Measurements from ENCODE around the gene ATF1. TPM values are rescaled to one million over a fixed set of nuclear protein-coding genes. Genes with fewer than 3 reads are reported as not detected.
A peak's percentile ranks its signal among the peaks of the same experiment; 100 is the strongest.
"Not testable (repeated sequence)": the region's sequence is repeated elsewhere in the genome, so short reads cannot be mapped to it uniquely, and the experiment has no call there.

ATF1 gene
- total RNA-seq, 1 experiment from 2014 or later: 58.6 TPM

DNA sequence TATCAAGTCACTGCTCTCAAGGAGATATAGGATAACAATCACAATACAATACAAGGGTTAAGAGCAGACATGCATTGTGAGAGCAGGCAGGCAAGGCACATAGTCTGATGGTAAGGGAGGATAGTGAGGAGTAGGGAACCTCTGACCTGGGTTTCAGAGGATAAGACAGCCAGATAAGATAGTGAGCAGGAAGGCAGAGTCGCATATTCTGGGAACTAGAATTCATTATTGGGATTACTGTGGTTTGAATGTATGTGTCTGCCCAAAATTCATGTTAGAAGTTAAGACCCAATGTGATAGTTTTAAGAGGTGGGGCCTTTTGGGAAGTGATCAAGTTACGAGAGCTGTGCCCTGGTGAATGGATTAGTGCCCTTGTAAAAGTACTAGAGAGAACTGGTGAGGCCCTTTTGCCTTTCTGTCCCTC is 14.4 kb upstream of the ATF1 start:
- in situ Hi-C loops (cut with HindIII; ENCODE audit: low pct_unique_long_range_greater_than_20kb, low sequenced_read_pairs): no loop called here
- no peak for DNase-seq (ENCODE audit: low read depth)

DNA sequence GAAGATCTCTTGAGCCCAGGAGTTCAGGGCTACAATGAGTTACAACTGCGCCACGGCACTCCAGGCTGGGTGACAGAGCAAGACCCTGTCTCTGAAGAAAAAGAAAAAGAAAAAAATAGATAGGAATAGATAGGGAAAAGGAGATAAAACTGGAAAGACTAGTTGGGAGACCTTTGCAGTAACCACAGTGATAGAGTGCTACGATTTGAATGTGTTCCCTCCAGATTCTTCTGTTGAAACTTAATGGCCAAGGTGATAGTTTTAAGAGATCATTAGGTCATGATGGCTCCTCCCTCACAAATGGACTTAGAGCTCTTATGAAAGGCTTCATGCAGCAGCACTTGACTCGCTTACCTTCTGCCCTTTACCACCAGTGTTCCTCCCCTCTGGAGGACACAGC is 13.5 kb upstream of the ATF1 start:
- in situ Hi-C loops (cut with HindIII; ENCODE audit: low pct_unique_long_range_greater_than_20kb, low sequenced_read_pairs): no loop called here
- no peak for DNase-seq (ENCODE audit: low read depth)

DNA sequence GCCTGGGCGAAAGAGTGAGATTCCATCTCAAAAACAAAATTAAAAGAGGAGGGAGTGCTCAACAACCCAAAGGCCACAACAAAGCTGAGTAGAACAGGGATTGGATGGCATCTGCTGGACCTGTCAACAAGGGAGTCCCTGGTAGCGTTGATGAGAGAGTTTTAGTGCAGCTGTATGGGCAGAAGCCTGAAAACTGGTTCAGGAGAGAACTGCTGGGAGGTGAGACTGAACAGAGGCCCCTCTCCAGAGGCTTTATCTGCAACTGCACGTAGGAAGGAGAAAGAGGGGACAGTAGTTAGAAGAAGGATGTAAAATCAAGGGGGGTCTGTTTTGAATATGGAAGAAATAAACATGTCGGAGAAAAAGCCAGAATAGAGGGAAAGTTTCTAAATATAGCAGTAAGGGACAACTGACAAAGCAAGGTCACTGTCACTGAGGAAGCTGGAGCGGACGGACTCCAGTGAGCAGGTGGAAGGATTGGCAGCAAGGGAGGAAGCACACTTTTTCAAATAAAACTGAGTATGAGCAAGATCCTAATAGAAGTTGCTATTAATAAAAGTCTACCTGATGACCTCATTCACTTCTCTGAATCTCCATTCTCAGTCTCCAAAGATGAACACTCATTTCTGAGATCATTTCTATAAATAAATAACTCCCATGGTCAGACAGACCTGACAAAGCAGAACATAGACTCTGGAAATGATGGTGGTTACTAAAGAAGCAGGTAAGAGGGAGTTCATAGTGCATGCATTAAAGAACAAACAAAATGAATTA is 11.8 kb upstream of the ATF1 start:
- in situ Hi-C loops (cut with HindIII; ENCODE audit: low pct_unique_long_range_greater_than_20kb, low sequenced_read_pairs): no loop called here
- DNase-seq (ENCODE audit: low read depth): peak; percentile 38

DNA sequence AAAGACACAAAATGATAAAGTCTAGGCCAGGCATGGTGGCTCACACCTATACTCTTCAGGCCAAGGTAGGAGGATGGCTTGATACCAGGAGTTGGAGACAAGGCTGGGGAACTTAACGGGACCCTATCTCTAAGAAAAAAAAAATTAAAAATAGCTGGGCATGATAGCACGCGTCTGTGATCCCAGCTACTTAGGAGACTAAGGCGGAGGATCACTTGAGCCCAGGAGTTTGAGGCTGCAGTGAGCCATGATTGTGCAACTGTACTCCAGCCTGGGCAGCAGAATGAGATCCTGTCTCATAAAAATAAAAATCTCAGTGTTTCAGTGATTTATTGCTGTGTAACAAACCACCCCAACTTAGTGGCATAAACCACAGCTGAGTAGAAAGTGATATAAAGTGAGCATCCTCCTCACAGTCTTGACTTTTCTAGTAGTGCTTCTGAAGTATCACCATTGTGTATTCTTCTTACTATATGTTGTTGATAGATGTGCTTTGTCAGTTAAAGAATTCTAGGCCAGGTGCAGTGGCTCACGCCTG is 10.6 kb upstream of the ATF1 start:
- no peak for DNase-seq (ENCODE audit: low read depth)
- in situ Hi-C loops (cut with HindIII; ENCODE audit: low pct_unique_long_range_greater_than_20kb, low sequenced_read_pairs): no loop called here

DNA sequence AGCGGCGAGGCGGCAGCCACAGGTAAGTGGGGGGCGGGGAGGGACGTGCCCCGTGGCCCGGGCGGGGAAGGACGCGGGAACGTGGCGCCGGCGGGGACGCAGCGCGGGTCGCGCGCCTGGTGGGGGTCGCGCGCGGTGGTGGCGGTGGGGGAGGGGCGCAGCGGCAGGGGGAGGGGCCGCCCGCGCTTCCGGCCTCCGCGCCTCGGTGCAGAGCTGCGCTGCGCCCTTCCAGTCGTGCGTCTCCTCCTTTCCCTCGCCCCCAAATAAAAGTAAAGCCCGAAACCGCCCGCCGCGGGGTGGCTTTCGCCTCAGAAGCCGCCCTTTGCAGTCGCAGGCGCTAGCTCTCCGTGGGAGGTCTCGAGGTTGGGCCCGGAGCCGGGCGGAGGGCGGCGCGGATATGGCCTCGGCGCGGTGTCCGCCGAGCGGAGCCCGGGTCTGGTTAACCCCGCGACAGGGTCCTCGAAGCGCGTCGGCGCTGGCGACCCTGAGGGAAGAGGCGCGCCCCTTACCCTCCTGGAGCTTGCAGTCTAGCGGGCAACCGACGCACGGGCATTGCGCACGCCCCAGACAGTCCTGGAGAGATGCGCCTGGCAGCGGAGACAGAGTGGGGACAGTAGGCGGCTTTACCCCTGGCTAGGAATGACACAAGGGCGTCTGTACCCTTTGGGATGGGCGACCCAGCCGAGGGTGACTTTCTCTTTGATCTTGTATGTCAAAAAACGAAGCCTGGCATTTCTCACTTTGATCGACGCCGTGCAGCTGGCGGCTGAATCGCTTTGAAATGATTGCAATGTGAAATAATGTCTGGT is 589 bp downstream of the ATF1 start:
- DNase-seq (ENCODE audit: low read depth): peak; percentile 71
- in situ Hi-C loops (cut with HindIII; ENCODE audit: low pct_unique_long_range_greater_than_20kb, low sequenced_read_pairs): no loop called here

- peak; percentile 72 for DNase-seq (ENCODE audit: low read depth)
- in situ Hi-C loops (cut with HindIII; ENCODE audit: low pct_unique_long_range_greater_than_20kb, low sequenced_read_pairs): no loop called here
Observed at GRCh38 chr12:50765095-50765911, 1.4 kb downstream of the ATF1 start.

- DNase-seq (ENCODE audit: low read depth): no peak
- in situ Hi-C loops (cut with HindIII; ENCODE audit: low pct_unique_long_range_greater_than_20kb, low sequenced_read_pairs): no loop called here
Observed at GRCh38 chr12:50768391-50768790, 4.5 kb downstream of the ATF1 start.

- DNase-seq (ENCODE audit: low read depth); in situ Hi-C loops (cut with HindIII; ENCODE audit: low pct_unique_long_range_greater_than_20kb, low sequenced_read_pairs): not testable (repeated sequence)
Observed at GRCh38 chr12:50768813-50769212, 4.9 kb downstream of the ATF1 start.

DNA sequence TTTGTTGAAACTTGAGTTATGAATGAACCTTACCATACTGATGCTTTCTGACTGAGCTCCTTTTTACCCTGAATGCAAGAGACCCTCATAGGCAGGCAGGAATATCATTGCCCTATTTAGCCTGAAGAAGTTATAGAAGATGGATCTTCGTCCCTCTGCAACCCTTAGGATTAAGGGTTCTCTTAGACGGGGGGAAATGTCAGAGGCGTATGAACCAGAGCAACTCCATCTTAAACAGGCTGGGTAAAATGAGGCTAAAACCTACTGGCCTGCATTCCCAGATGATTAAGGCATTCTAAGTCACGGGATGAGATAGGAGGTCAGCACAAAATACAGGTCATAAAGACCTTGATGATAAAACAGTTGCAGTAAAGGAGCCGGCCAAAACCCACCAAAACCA is 7.5 kb downstream of the ATF1 start:
- in situ Hi-C loops (cut with HindIII; ENCODE audit: low pct_unique_long_range_greater_than_20kb, low sequenced_read_pairs): no loop called here

GRCh38 chr12:50772470-50772869 is 8.6 kb downstream of the ATF1 start:
- in situ Hi-C loops (cut with HindIII; ENCODE audit: low pct_unique_long_range_greater_than_20kb, low sequenced_read_pairs): no loop called here
- DNase-seq (ENCODE audit: low read depth): no peak

More for the DNA sequence above, 7.5 kb downstream of the ATF1 start:
- no peak for DNase-seq (ENCODE audit: low read depth)

GRCh38 chr12:50772877-50773276 is 9.0 kb downstream of the ATF1 start:
- no peak for DNase-seq (ENCODE audit: low read depth)
- in situ Hi-C loops (cut with HindIII; ENCODE audit: low pct_unique_long_range_greater_than_20kb, low sequenced_read_pairs): no loop called here

- in situ Hi-C loops (cut with HindIII; ENCODE audit: low pct_unique_long_range_greater_than_20kb, low sequenced_read_pairs): no loop called here
- DNase-seq (ENCODE audit: low read depth): no peak
Observed at GRCh38 chr12:50775251-50775650, 11.3 kb downstream of the ATF1 start.

DNA sequence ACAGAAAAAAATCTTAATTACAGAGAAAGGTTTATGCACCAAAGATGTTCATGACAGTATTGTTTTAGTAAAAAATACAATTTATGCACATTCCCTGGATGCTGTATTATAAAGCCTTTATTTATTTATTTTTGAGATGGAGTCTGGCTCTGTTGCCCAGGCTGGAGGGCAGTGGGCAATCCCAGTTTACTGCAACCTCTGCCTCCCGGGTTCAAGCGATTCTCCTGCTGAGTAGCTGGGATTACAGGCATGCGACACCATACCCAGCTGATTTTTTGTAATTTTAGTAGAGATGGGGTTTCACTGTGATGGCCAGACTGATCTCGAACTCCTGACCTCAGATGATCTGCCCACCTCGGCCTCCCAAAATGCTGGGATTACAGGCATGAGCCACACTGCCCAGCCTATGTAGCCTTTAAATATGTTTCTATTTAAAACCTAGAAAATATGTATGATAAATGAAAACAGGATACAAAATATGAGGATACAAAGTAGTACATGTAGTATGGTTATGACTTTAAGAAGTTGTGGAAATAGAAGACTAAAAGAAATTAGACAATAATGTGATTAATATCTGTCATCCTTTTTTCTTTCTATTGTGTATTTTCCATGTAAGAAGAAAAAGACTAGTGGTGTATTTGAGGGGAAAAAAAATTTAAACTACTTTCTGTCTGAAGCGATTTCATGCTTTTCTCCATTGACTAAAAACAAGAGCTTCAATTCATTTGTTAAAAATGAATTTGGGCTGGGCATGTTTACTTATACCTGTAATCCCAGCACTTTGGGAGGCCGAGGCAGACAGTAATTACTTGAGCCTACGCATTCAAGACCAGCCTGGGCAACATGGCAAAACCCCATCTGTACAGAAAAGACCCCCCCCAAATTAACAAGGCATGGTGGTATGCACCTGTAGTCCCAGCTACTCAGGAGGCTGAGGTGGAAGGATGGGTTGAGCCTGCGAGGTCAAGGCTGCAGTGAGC is 13.1 kb downstream of the ATF1 start:
- no peak for DNase-seq (ENCODE audit: low read depth)
- in situ Hi-C loops (cut with HindIII; ENCODE audit: low pct_unique_long_range_greater_than_20kb, low sequenced_read_pairs): no loop called here

DNA sequence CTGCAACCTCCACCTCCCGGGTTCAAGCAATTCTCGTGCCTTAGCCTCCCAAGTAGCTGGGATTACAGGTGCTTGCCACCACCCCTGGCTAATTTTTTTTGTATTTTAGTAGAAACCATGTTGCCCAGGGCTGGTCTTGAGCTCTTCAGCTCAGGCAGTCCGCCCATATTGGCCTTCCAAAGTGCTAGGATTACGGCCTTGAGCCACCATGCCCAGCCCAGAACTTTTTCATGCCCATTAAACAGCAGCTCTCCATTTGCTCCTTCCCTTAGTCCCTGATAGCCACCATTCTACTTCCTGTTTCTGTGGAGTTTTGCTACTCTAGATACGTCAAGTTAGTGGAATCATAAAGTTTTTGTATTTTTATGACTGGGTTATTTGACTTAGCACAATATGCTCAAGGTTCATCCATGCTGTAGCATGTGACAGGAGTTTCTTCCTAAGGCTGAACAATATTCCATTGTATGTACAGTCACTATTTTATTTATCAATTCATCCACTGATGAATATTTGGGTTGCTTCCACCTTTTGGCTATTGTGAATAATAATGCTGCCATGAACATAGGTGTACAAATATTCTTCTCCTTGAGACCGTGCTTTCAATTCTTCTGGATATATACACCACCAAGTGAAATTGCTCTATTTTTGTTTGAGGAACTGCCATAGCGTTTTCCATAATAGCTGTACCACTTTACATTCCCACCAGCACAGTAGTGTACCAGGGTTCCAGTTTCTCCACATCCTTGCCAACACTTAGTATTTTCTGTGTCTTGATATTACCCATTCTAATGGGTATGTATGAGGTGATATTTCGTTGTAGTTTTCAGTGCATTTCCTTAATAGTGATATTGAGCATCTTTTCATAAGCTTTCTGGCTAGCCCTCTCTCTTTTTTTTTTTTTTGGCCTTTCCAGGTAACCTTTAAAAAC is 15.0 kb downstream of the ATF1 start:
- in situ Hi-C loops (cut with HindIII; ENCODE audit: low pct_unique_long_range_greater_than_20kb, low sequenced_read_pairs): no loop called here
- no peak for DNase-seq (ENCODE audit: low read depth)

DNA sequence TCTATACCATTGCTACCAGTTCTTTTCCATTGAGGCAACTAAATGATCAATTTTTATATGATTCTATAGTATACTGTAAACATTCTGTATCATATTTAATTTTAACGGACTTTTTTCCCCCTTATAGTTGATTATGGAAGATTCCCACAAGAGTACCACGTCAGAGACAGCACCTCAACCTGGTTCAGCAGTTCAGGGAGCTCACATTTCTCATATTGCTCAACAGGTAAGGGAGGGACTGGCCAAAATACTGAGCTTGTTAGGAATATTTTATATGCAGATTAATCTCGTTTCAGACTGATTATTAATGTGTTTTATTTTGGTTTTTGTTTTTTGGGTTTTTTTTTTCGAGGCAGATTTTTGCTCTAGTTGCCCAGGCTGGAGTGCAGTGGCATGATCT is 16.1 kb downstream of the ATF1 start:
- in situ Hi-C loops (cut with HindIII; ENCODE audit: low pct_unique_long_range_greater_than_20kb, low sequenced_read_pairs): no loop called here
- DNase-seq (ENCODE audit: low read depth): no peak

DNA sequence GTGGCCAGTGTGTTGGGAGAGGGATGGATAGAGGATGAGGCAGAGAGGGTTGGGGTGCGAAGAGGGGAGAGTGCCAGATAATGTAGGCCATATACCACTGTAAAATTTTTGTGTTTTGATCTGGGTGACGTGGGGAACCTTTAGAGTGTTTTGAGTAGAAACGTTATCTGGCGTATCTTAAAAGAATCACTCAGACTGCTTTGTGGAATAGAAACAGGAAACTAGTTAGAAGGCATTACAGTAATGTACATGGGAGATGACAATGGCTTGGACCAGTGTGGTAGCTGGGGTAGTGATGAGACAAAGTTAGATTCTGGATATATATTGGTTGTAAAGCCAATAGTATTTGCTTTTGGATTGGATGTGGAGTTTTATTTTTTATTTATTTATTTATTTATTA is 20.6 kb downstream of the ATF1 start:
- in situ Hi-C loops (cut with HindIII; ENCODE audit: low pct_unique_long_range_greater_than_20kb, low sequenced_read_pairs): no loop called here
- DNase-seq (ENCODE audit: low read depth): no peak
